ENCODE results near the gene ZNF793.

Gene ZNF793
- 9.5 to 26.5 reads per million in 2 donors for total RNA-seq

GRCh38 chr19:37506387-37507166 lies at the start of gene ZNF793:
Gene ZNF793 (plus strand): TSS chr19:37506939. CDS start chr19:37523440, 16,501 bp downstream.
- peak; percentile 18 for DNase-seq

DNA sequence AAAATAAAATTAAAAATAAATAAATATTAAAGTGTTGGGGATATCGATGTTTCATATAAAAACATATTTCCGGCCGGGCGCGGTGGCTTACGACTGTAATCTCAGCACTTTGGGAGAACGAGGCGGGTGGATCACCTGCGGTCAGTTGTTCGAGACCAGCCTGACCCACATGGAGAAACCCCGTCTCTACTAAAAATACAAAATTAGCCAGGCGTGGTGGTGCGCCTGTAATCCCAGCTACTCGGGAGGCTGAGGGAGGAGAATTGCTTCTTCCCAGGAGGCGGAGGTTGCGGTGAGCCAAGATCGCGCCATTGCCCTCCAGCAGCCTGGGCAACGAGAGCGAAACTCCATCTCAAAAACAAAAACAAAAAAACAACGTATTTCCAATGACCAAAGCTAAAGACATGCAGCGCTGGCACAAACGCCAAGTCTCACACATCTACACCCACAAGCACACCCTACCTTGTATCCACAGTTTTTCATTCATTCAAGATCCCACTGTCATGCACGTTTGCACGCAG lies 40.4 kb upstream of the ZNF793 start:
- DNase-seq = no peak

DNA sequence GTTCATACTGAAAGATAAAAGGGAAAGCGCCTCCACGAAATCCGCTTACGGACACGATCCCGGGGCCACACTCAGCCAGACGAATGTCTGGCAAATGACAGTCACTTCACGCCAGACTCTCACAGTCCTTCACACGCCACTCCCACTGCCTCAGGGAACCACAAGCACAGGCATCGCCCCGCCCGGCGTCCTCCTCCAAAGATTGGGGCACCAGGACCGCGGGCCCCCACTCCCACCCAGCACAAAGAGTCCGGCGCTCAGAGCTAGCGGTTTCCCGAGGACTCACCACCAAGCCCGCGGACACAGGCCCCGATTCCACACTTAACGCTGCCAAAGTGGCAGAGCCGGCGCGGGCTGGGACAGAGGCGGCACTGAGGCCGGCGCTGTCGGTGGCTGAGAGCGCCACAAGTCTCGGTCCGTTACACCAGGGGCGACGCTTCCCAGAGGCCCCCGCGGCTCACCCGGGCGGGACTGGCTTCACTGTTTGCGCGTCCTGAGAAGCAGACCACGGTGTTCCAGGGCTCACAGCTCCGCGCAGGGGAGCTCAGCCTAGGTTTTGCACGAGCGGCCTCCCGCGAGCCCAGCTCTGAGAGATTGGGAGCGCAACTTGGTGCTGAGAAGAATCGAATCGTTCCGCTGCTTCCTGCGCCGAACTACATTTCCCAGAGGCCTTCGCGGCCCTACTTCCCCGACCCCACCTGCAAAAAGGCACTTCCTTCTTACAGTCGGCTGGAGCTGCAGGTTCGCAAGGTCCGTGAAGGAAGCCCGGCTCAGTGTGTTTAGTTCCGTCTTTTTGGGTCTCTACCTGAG lies 39.7 kb upstream of the ZNF793 start, which contains the start of gene ZNF569:
ZNF569 (minus strand) TSS at position 647 of the 810 bp plus-strand sequence. CDS start 22,523 bp downstream, outside the sequence.
- DNase-seq = peak; percentile 59

- no peak for DNase-seq
These were observed 39.1 kb upstream of the ZNF793 start for GRCh38 chr19:37467608-37468090.

DNA sequence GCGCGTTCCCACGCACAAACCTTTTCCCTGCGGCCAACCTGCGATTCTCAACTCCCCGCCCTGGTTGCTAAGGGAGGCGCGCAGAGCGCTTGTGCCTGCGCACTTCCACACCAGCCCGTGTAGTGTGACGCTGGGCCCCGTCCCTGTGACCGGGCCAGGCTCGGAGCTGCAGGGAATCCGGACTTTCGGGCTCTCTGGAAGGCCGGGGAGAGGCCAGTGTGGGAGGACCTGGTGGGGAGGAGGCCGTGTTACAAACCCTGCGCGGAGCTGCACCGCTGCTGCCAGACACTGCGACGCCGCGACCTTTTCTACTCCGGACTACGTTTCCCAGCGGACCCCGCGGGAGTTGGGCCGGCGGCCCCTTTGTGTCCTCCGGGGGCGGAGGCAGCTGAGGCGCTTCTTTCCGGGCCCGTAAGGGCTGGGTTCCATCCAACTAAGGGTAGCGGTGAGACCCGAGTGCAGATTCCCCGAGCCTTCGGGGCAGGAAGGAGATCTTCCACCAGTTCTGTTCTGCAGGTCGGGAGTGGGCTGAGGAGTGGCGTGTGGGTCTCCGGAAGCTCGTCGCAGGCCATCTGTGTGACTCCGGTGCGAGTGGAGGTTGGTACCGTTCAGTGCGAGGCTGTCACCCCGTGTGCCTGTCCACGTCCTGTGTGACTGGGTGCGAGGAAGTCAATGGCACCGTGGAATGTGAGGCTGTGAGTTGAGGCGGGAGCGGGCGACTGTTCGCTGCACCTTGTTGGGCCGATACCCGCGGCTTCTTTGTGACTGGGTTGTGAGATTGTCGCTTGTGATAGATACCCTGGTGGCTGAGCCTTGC lies 37.6 kb upstream of the ZNF793 start, which contains the start of gene ZNF570:
ZNF570 (plus strand) TSS at position 396 of the 817 bp plus-strand sequence. CDS start 999 bp downstream, outside the sequence.
- DNase-seq = peak; percentile 70

DNA sequence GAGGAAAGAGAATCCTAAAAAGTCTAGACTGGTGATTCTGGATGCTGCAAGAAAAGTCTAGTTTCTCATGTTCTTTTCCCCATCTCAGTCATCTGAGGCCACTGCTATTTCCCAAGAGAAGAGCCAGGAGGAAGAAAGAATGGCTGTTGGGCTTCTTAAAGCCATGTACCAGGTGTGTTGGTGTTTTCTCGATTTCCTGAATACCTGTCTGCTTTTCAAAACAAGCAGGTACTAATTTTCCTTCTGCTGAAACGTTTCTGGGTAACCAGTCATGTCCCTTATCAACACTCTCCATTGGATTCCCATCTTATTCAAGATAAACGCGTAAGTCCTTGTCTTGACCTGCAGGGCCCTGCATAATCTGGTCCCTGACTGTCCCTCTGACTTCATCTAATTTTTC lies 36.5 kb upstream of the ZNF793 start:
- no peak for DNase-seq

GRCh38 chr19:37472165-37472564 lies 34.6 kb upstream of the ZNF793 start:
- DNase-seq = no peak

- no peak for DNase-seq
These were observed 22.2 kb upstream of the ZNF793 start for GRCh38 chr19:37484406-37485168.

GRCh38 chr19:37492213-37492612 lies 14.5 kb upstream of the ZNF793 start:
- no peak for DNase-seq

DNA sequence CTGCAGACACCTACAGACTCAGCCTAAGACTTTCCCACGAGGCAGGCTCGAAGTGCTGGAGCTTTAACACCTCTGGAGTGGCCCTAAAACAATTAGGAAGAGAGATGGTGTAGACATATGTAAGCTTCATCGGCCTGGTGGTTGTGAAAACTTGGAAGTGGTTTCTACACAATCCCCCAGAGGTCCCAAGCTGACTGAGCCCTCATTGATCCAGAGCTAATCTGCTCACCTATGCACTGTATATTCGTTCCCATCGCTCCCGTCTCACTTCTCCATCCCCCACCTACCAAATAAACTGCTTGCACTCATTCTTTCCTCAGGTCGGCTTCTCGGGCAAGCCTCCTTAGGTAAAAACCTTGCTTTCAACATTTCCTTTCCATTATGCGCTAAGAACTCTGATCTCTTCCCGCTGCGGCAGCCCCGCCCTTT lies 767 bp upstream of the ZNF793 start:
- no peak for DNase-seq

DNA sequence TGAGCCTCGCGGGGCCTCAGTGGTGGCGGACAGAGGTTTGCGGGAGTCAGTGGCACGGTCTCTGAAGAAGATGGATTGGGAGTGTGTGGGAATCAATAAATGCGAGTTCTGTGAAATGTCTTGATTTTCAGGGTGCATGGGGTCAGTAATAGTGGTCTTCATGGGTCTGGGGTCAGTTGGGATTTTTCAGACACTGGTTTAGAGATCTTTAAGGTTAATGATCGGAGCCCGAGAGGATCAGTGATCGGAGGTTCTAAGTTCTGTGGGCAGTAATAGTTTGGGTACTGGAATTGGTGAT lies 377 bp downstream of the ZNF793 start:
- DNase-seq = no peak

DNA sequence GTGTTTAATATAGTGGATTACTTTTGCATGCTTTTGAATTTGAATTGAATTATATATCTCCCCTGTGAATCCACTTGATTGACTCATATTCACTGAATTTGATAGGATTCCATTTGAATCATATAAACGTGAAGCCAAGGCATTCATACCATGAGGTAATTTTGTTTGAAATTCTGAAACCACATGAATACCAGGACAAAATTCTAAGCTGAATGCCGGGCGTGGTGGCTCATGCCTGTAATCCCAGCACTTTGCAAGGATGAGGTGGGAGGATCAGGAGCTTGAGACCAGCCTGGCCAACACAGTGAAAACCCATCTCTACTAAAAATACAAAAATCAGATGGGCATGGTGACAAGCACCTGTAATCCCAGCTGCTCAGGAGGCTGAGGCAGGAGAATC lies 4.4 kb downstream of the ZNF793 start:
- DNase-seq = no peak

- no peak for DNase-seq
These were observed 5.1 kb downstream of the ZNF793 start for GRCh38 chr19:37511821-37512220.

- DNase-seq = no peak
These were observed 6.7 kb downstream of the ZNF793 start for GRCh38 chr19:37513397-37513796.

DNA sequence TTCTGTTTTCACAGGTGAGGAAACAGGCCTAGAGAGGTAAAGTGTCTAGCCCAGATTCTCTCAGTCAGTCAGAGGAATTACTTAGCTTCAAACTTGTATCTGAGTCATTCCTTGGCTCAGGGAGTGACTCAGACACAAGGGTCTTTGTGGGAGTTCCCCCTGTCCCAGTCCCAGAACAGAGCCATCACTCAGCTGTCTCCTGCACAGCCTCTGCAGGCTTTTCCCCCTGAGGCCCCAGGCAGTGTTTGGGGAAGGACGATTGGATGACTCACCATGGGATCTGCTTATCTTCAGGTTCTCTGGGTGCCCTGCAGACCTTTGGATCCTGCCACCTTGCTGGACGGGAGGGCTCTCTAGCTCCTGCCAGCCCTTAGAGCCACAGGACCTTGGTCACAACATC lies 13.2 kb downstream of the ZNF793 start:
- no peak for DNase-seq

- no peak for DNase-seq
These were observed 30.7 kb downstream of the ZNF793 start for GRCh38 chr19:37537391-37537947.

DNA sequence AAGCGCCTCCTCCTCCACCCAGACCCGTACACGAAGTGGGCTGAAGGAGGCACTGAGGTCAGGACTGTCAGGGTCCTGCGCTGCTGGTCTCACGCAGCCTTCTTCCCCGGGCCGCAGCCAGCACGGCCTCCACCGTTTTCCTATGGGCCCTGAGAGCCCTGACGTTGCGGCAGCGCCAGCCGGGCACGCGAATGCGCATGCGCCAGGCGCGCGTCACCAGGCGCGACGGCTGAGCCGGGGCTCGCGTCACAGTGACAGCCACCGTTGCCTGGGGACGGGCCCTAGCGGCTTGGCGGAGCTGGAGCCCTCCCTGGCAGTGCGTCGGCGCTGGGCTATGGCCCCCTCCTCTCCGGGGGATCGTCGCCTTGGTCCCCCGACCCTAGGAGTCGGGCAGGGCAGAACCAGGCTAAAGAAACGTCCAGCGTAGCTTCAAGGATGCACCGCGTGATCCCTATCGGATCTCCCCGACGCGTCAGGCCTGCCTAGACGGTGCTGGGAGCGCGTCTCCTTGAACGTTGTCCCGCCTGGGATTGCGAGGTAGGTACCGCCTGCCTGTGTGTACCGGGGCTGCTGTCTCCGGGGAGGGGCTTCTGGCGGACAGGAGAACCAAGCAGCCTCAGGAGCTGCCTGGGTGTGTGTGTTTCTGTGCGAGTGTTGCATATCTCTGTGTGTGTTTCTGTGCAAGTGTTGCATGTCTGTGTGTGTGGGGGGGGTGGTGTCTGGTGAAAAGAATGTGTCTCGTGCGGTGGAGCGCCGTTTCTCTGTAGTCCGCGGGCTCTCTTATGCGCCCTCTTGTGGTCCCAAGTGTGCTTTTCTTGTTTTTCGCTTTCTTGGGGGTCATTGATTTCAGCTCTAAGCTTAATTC lies 44.6 kb downstream of the ZNF793 start:
- DNase-seq = no peak

GRCh38 chr19:37563518-37563917 lies 56.8 kb downstream of the ZNF793 start:
- DNase-seq = no peak

- DNase-seq = no peak
These were observed 58.1 kb downstream of the ZNF793 start for GRCh38 chr19:37564624-37565369.

GRCh38 chr19:37565370-37565669 lies 58.6 kb downstream of the ZNF793 start:
- DNase-seq = no peak

All from activated gamma-delta T cell (primary cell).